ENCODE measurements around the gene LRMDA. TPM values are rescaled to one million over a fixed set of nuclear protein-coding genes. Genes with fewer than 3 reads are reported as not detected.

LRMDA gene
- total and polyA plus RNA-seq, 10 of the 15 experiments (the other 5 are each of a cell fraction or from before 2014, with no cell fraction given): 0.07 to 0.54 (median 0.29) TPM; not detected in 4

DNA sequence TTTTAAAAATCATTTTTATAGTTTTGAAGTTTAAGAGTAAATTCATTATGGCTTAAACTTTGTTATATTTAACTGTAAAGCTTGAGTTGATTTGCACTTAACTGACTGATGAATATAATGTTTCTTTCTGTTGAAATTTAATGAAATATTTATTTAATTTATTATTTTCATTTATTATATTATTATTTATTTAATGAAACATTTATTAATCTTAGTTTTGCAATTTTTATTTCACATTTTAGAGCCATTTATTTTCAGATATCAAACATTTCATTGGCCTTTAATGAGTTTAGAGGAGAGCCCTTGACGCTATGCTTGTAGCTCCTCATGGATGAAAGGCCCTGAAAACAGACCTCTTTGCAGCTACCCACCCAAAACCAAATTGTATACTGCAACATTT, 570.0 kb downstream of the LRMDA start:
- FAIRE-seq (no peak), ATAC-seq (no peak), DNase-seq (ENCODE audit: low read depth, low spot score) (no peak)
- ChIA-PET RAD21 (ENCODE audit: unreplicated experiment) (no interaction called here), POLR2A (no interaction called here), SMC1A (ENCODE audit: uncharacterized antibody, unreplicated experiment) (interaction anchor here (1.3 kb wide), 1 partner anchor 14 kb away, joined by 3 read pairs; no protein-coding TSS in a partner anchor), CTCF (no interaction called here)
- Histone ChIP-seq H3K9me3 (replicated peaks; ENCODE audit: control insufficient read depth, insufficient read depth, low read length) (no peaks in the 10 kb centered on the region), H3K79me2 (ENCODE audit: control insufficient read depth, insufficient read depth, low read length) (no peaks in the 10 kb centered on the region), H3K9ac (ENCODE audit: control insufficient read depth, insufficient read depth, low read length) (no peak overlapping the region), H3K27me3 (replicated peaks in 1 of 2; ENCODE audit: control insufficient read depth in 2 of 2, insufficient read depth in 2 of 2, low read length in 1 of 2) (no peaks in the 10 kb centered on the region; a peak in 1 of 4 replicates), H3K4me2 (ENCODE audit: control insufficient read depth, insufficient read depth) (no peak overlapping the region), H3K27ac (ENCODE audit: control insufficient read depth, insufficient read depth) (no peak overlapping the region), H2AFZ (ENCODE audit: control insufficient read depth, low read depth, low read length) (no peak overlapping the region), H3K36me3 (ENCODE audit: control insufficient read depth in 2 of 2, insufficient read depth in 2 of 2, low read length in 1 of 2) (no peaks in the 10 kb centered on the region), H3K4me1 (ENCODE audit: control insufficient read depth, insufficient read depth, low read length) (no peaks in the 10 kb centered on the region), H4K20me1 (ENCODE audit: control insufficient read depth, insufficient read depth) (no peaks in the 10 kb centered on the region), H3K4me3 (no peak overlapping the region)
- 0% methylated on average over 1 of the region's 1 CpG for WGBS (ENCODE audit: insufficient coverage, insufficient replicate concordance, low lambda C conversion rate, missing lambda C conversion rate)
- in situ Hi-C loops (cut with MboI): no loop called here
- intact Hi-C loops (cut with micrococcal nuclease; ENCODE audit: unreplicated experiment): no loop called here
- BruUV-seq (replicated peaks): no TSS peak
- TF ChIP-seq, protein P1, sequence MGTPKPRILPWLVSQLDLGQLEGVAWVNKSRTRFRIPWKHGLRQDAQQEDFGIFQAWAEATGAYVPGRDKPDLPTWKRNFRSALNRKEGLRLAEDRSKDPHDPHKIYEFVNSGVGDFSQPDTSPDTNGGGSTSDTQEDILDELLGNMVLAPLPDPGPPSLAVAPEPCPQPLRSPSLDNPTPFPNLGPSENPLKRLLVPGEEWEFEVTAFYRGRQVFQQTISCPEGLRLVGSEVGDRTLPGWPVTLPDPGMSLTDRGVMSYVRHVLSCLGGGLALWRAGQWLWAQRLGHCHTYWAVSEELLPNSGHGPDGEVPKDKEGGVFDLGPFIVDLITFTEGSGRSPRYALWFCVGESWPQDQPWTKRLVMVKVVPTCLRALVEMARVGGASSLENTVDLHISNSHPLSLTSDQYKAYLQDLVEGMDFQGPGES (IDR thresholded peaks at IDR 0.05): no peak
- TF ChIP-seq, protein P2, sequence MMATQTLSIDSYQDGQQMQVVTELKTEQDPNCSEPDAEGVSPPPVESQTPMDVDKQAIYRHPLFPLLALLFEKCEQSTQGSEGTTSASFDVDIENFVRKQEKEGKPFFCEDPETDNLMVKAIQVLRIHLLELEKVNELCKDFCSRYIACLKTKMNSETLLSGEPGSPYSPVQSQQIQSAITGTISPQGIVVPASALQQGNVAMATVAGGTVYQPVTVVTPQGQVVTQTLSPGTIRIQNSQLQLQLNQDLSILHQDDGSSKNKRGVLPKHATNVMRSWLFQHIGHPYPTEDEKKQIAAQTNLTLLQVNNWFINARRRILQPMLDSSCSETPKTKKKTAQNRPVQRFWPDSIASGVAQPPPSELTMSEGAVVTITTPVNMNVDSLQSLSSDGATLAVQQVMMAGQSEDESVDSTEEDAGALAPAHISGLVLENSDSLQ (IDR thresholded peaks at IDR 0.05): no peak
- TF ChIP-seq ATF7 (IDR thresholded peaks at IDR 0.05; ENCODE audit: low read depth): no peak
- TF ChIP-seq TCF12 (IDR thresholded peaks at IDR 0.05; ENCODE audit: low read depth, low read length): no peak
- TF ChIP-seq, protein P3, sequence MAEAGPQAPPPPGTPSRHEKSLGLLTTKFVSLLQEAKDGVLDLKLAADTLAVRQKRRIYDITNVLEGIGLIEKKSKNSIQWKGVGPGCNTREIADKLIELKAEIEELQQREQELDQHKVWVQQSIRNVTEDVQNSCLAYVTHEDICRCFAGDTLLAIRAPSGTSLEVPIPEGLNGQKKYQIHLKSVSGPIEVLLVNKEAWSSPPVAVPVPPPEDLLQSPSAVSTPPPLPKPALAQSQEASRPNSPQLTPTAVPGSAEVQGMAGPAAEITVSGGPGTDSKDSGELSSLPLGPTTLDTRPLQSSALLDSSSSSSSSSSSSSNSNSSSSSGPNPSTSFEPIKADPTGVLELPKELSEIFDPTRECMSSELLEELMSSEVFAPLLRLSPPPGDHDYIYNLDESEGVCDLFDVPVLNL (IDR thresholded peaks at IDR 0.05; ENCODE audit: low read depth, low read length): no peak
- no peak for TF ChIP-seq SREBF2 (IDR thresholded peaks at IDR 0.05; ENCODE audit: low read length)
- TF ChIP-seq KAT2A (conservative IDR thresholded peaks at IDR 0.05; ENCODE audit: control insufficient read depth, low read depth, low read length): no peak
- no peak for TF ChIP-seq BACH1 (IDR thresholded peaks at IDR 0.05; ENCODE audit: borderline replicate concordance)
- TF ChIP-seq, protein P4, sequence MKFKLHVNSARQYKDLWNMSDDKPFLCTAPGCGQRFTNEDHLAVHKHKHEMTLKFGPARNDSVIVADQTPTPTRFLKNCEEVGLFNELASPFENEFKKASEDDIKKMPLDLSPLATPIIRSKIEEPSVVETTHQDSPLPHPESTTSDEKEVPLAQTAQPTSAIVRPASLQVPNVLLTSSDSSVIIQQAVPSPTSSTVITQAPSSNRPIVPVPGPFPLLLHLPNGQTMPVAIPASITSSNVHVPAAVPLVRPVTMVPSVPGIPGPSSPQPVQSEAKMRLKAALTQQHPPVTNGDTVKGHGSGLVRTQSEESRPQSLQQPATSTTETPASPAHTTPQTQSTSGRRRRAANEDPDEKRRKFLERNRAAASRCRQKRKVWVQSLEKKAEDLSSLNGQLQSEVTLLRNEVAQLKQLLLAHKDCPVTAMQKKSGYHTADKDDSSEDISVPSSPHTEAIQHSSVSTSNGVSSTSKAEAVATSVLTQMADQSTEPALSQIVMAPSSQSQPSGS (IDR thresholded peaks at IDR 0.05; ENCODE audit: low read length): no peak
- no peak for TF ChIP-seq SMAD5 (IDR thresholded peaks at IDR 0.05; ENCODE audit: low read depth)
- TF ChIP-seq HDGF (IDR thresholded peaks at IDR 0.05): no peak
- no peak for TF ChIP-seq NRF1 (conservative IDR thresholded peaks at IDR 0.05; ENCODE audit: low read depth, low read length)
- TF ChIP-seq FOXK2 (IDR thresholded peaks at IDR 0.05): no peak
- no peak for TF ChIP-seq MEF2B (IDR thresholded peaks at IDR 0.05; ENCODE audit: partially characterized antibody, poor library complexity, severe bottlenecking)
- TF ChIP-seq CHD4 (IDR thresholded peaks at IDR 0.05): no peak

All from GM12878 (cell line).